ENCODE results near the gene SPARC.

DNA sequence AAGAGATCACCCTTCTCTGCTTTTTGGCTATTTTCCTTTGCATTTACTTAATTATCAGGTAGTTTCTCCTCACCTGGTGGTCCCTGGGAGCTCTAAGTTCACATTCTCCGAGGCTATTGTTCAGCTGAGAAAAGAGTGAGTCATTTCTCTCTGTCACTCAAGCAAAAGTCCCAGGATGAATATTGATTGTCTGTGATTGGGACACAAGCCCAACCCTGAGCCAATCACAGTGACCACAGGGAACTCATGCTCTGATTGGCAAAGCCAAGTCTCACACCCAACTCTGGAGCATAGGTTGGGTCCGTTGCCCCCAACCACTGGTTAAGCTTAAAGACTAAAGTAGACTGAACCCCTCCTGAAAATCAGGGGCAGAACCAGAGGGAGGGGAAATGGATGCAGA is 67.8 kb downstream of the SPARC start:
- TF ChIP-seq CTCF (IDR thresholded peaks at IDR 0.05) (no peak), POLR2A (IDR thresholded peaks at IDR 0.05) (no peak)
